Measurements from ENCODE around the gene PPIL6. TPM values are rescaled to one million over a fixed set of nuclear protein-coding genes. Genes with fewer than 3 reads are reported as not detected.

The PPIL6 gene
- polyA plus RNA-seq, 1 of the 3 experiments (the other 2 are of a cell fraction): 1.1 TPM

GRCh38 chr6:109473120-109473519, 32.7 kb upstream of the PPIL6 start:
- Histone ChIP-seq H3F3A (replicated peaks; ENCODE audit: insufficient read depth) (no peaks in the 10 kb centered on the region), H3K4me2 (no peak overlapping the region), H3K4me3 (ENCODE audit: low read depth in 2 of 2, low read length in 1 of 2) (no peak overlapping the region), H3K27ac (ENCODE audit: low read depth in 2 of 2, low read length in 1 of 2) (no peak overlapping the region), H3K9me2 (no peaks in the 10 kb centered on the region), H3K79me2 (ENCODE audit: insufficient read depth) (peaks cover 20% of the 10 kb centered on the region; the same call in 1 of the 2 replicates), H3K9ac (no peak overlapping the region), H3K27me3 (ENCODE audit: insufficient read depth) (no peaks in the 10 kb centered on the region), H3K9me3 (no peaks in the 10 kb centered on the region), H2AFZ (ENCODE audit: low read depth) (no peak overlapping the region), H3K36me3 (replicated peaks in 1 of 2; ENCODE audit: control insufficient read depth in 1 of 2, insufficient read depth in 2 of 2, low read length in 1 of 2) (peaks cover 26 to 68% of the 10 kb centered on the region in 2 experiments), H4K20me1 (ENCODE audit: insufficient read depth) (peaks cover 12% of the 10 kb centered on the region; the same call in 1 of the 2 replicates), H3K4me1 (ENCODE audit: control insufficient read depth in 1 of 2, insufficient read depth in 2 of 2, low read depth in 1 of 2, low read length in 1 of 2) (peaks cover 0 to 3% of the 10 kb centered on the region in 2 experiments; a peak in 1 of 4 replicates)
- POLR2A ChIA-PET: no interaction called here
- 97% methylated on average over 3 of the region's 3 CpGs for WGBS (ENCODE audit: low lambda C conversion rate)
- CTCF ChIA-PET: interaction anchor here (1.1 kb wide), 1 partner anchor 13 kb away, joined by 3 read pairs; no protein-coding TSS in a partner anchor
- DNase-seq: no peak
- TF ChIP-seq RXRA (IDR thresholded peaks at IDR 0.05; ENCODE audit: borderline replicate concordance, low read depth) (no peak), TAF1 (IDR thresholded peaks at IDR 0.05; ENCODE audit: borderline replicate concordance, low read depth, low read length) (no peak), RFX5 (IDR thresholded peaks at IDR 0.05; ENCODE audit: low read length) (no peak), SMC3 (IDR thresholded peaks at IDR 0.05; ENCODE audit: low read depth, low read length) (no peak), EZH2phosphoT487 (IDR thresholded peaks at IDR 0.05; ENCODE audit: borderline replicate concordance, low read depth) (no peak), EP300 (IDR thresholded peaks at IDR 0.05; ENCODE audit: borderline replicate concordance in 1 of 2, low read depth in 1 of 2, low read length in 1 of 2) (no peak), TEAD4 (IDR thresholded peaks at IDR 0.05; ENCODE audit: borderline replicate concordance, insufficient read depth) (no peak), MAX (IDR thresholded peaks at IDR 0.05; ENCODE audit: low read depth) (no peak), FOSL2 (IDR thresholded peaks at IDR 0.05; ENCODE audit: borderline replicate concordance, low read depth) (no peak), MEF2A (IDR thresholded peaks at IDR 0.05; ENCODE audit: borderline replicate concordance, low read depth) (no peak), FOXM1 (IDR thresholded peaks at IDR 0.05; ENCODE audit: low read depth) (no peak), SIN3A (IDR thresholded peaks at IDR 0.05; ENCODE audit: borderline replicate concordance, low read depth, low read length) (no peak)

GRCh38 chr6:109472132-109472995, 31.9 kb upstream of the PPIL6 start:
- DNase-seq: no peak
- WGBS (ENCODE audit: low lambda C conversion rate): 96% methylated on average over 9 of the region's 9 CpGs
- H3K27ac ChIP-seq (ENCODE audit: low read depth in 2 of 2, low read length in 1 of 2): no peak overlapping the region
- POLR2A ChIA-PET: no interaction called here
- peaks cover 13% of the 10 kb centered on the region; the same call in 1 of the 2 replicates for H3K79me2 ChIP-seq (ENCODE audit: insufficient read depth)
- CTCF ChIA-PET: interaction anchor here (1.1 kb wide), 1 partner anchor 13 kb away, joined by 3 read pairs; no protein-coding TSS in a partner anchor
- no peak overlapping the region for H2AFZ ChIP-seq (ENCODE audit: low read depth)
- no peaks in the 10 kb centered on the region for H3K9me2 ChIP-seq
- H4K20me1 ChIP-seq (ENCODE audit: insufficient read depth): peaks cover 8% of the 10 kb centered on the region; the same call in 1 of the 2 replicates
- no peak overlapping the region for H3K9ac ChIP-seq
- H3F3A ChIP-seq (replicated peaks; ENCODE audit: insufficient read depth): no peaks in the 10 kb centered on the region
- no peaks in the 10 kb centered on the region for H3K27me3 ChIP-seq (ENCODE audit: insufficient read depth)
- no peak overlapping the region for H3K4me3 ChIP-seq (ENCODE audit: low read depth in 2 of 2, low read length in 1 of 2)
- no peaks in the 10 kb centered on the region for H3K9me3 ChIP-seq
- no peaks in the 10 kb centered on the region; a peak in 1 of 4 replicates for H3K4me1 ChIP-seq (ENCODE audit: control insufficient read depth in 1 of 2, insufficient read depth in 2 of 2, low read depth in 1 of 2, low read length in 1 of 2)
- H3K4me2 ChIP-seq: no peak overlapping the region
- H3K36me3 ChIP-seq (replicated peaks in 1 of 2; ENCODE audit: control insufficient read depth in 1 of 2, insufficient read depth in 2 of 2, low read length in 1 of 2): peaks cover 23 to 74% of the 10 kb centered on the region in 2 experiments
- TF ChIP-seq EP300 (IDR thresholded peaks at IDR 0.05; ENCODE audit: borderline replicate concordance in 1 of 2, low read depth in 1 of 2, low read length in 1 of 2): no peak
- TF ChIP-seq RAD21 (IDR thresholded peaks at IDR 0.05; ENCODE audit: low read length): no peak
- no peak for TF ChIP-seq NFIC (IDR thresholded peaks at IDR 0.05; ENCODE audit: borderline replicate concordance)
- TF ChIP-seq IRF3 (IDR thresholded peaks at IDR 0.05; ENCODE audit: low read depth, low read length): no peak
- no peak for TF ChIP-seq TEAD4 (IDR thresholded peaks at IDR 0.05; ENCODE audit: borderline replicate concordance, insufficient read depth)
- no peak for TF ChIP-seq CHD2 (IDR thresholded peaks at IDR 0.05; ENCODE audit: low read length, partially characterized antibody)
- TF ChIP-seq FOXJ3 (CRISPR knock-in tag; IDR thresholded peaks at IDR 0.05): no peak
- TF ChIP-seq POLR2AphosphoS5 (IDR thresholded peaks at IDR 0.05; ENCODE audit: low read depth, low read length): no peak
- no peak for TF ChIP-seq YY1 (IDR thresholded peaks at IDR 0.05; ENCODE audit: low read depth)
- no peak for TF ChIP-seq GABPA (IDR thresholded peaks at IDR 0.05; ENCODE audit: low read depth)
- TF ChIP-seq MEF2A (IDR thresholded peaks at IDR 0.05; ENCODE audit: borderline replicate concordance, low read depth): no peak
- TF ChIP-seq TCF12 (IDR thresholded peaks at IDR 0.05): no peak
- TF ChIP-seq CTCF (IDR thresholded peaks at IDR 0.05): no peak
- no peak for TF ChIP-seq USF1 (IDR thresholded peaks at IDR 0.05; ENCODE audit: borderline replicate concordance, low read depth)
